ENCODE results near the gene CEP97. TPM values are rescaled to one million over a fixed set of nuclear protein-coding genes. Genes with fewer than 3 reads are reported as not detected.
"Not testable (repeated sequence)": the region's sequence is repeated elsewhere in the genome, so short reads cannot be mapped to it uniquely, and the experiment has no call there.

CEP97 gene
- total RNA-seq, 1 donor from 2014 or later, result 25.1 TPM

- H3K4me1 Mint-ChIP-seq (ENCODE audit: low read depth, unreplicated experiment), result no peaks in the 10 kb centered on the region
- peaks cover 17% of the 10 kb centered on the region for H3K36me3 Mint-ChIP-seq (ENCODE audit: unreplicated experiment)
- peaks cover 1% of the 10 kb centered on the region for H3K27me3 Mint-ChIP-seq (ENCODE audit: unreplicated experiment)
- H3K27ac Mint-ChIP-seq (ENCODE audit: unreplicated experiment), result no peak overlapping the region
- no peak overlapping the region for H3K4me3 Mint-ChIP-seq (ENCODE audit: unreplicated experiment)
- H3K9me3 Mint-ChIP-seq (ENCODE audit: unreplicated experiment), result peaks cover 3% of the 10 kb centered on the region
- no peak for DNase-seq
- no peak for TF ChIP-seq CTCF (IDR thresholded peaks at IDR 0.05; ENCODE audit: partially characterized antibody, unreplicated experiment)
Observed at GRCh38 chr3:101758224-101758623, 33.8 kb downstream of the CEP97 start.

GRCh38 chr3:101762041-101762646 lies 37.7 kb downstream of the CEP97 start:
- Mint-ChIP-seq H3K4me3 (ENCODE audit: unreplicated experiment) (no peak overlapping the region), H3K36me3 (ENCODE audit: unreplicated experiment) (peaks cover 7% of the 10 kb centered on the region), H3K27ac (ENCODE audit: unreplicated experiment) (no peak overlapping the region), H3K27me3 (ENCODE audit: unreplicated experiment) (no peaks in the 10 kb centered on the region), H3K4me1 (ENCODE audit: low read depth, unreplicated experiment) (no peaks in the 10 kb centered on the region), H3K9me3 (ENCODE audit: unreplicated experiment) (peaks cover 1% of the 10 kb centered on the region)
- TF ChIP-seq CTCF (IDR thresholded peaks at IDR 0.05; ENCODE audit: partially characterized antibody, unreplicated experiment), result no peak
- DNase-seq, result no peak

- H3K27ac Mint-ChIP-seq (ENCODE audit: unreplicated experiment); H3K36me3 Mint-ChIP-seq (ENCODE audit: unreplicated experiment); DNase-seq; H3K4me1 Mint-ChIP-seq (ENCODE audit: low read depth, unreplicated experiment); H3K27me3 Mint-ChIP-seq (ENCODE audit: unreplicated experiment); H3K4me3 Mint-ChIP-seq (ENCODE audit: unreplicated experiment): not testable (repeated sequence)
- peaks cover 13% of the 10 kb centered on the region for H3K9me3 Mint-ChIP-seq (ENCODE audit: unreplicated experiment)
Observed at GRCh38 chr3:101777745-101778281, 53.4 kb downstream of the CEP97 start.

GRCh38 chr3:101778385-101779046 lies 54.1 kb downstream of the CEP97 start:
- Mint-ChIP-seq H3K4me3 (ENCODE audit: unreplicated experiment) (peak overlapping the region; percentile 99), H3K36me3 (ENCODE audit: unreplicated experiment) (no peaks in the 10 kb centered on the region), H3K27ac (ENCODE audit: unreplicated experiment) (peak overlapping the region; percentile 93), H3K4me1 (ENCODE audit: low read depth, unreplicated experiment) (peaks cover 3% of the 10 kb centered on the region), H3K9me3 (ENCODE audit: unreplicated experiment) (peaks cover 13% of the 10 kb centered on the region), H3K27me3 (ENCODE audit: unreplicated experiment) (peaks cover 8% of the 10 kb centered on the region)
- no peak for TF ChIP-seq CTCF (IDR thresholded peaks at IDR 0.05; ENCODE audit: partially characterized antibody, unreplicated experiment)
- DNase-seq, result no peak

- peak within 1 kb of the TSS; percentile 93 for H3K27ac Mint-ChIP-seq (ENCODE audit: unreplicated experiment)
- DNase-seq, result peak; percentile 95
- peaks cover 8% of the 10 kb centered on the region for H3K27me3 Mint-ChIP-seq (ENCODE audit: unreplicated experiment)
- peak within 1 kb of the TSS; percentile 99 for H3K4me3 Mint-ChIP-seq (ENCODE audit: unreplicated experiment)
- peaks cover 3% of the 10 kb centered on the region for H3K4me1 Mint-ChIP-seq (ENCODE audit: low read depth, unreplicated experiment)
- TF ChIP-seq CTCF (IDR thresholded peaks at IDR 0.05; ENCODE audit: partially characterized antibody, unreplicated experiment), result no peak
- peaks cover 13% of the 10 kb centered on the region for H3K9me3 Mint-ChIP-seq (ENCODE audit: unreplicated experiment)
- H3K36me3 Mint-ChIP-seq (ENCODE audit: unreplicated experiment), result no peaks in the 10 kb centered on the region
Observed at GRCh38 chr3:101779047-101779821, 54.8 kb downstream of the CEP97 start, which contains the start of gene NXPE3. Gene NXPE3, plus strand, starts transcription at chr3:101779211. Its CDS starts 6,386 bp downstream, at chr3:101785597.
